HL-60 (cell line): ENCODE data around the gene DEXI.
"Not testable (repeated sequence)": the region's sequence is repeated elsewhere in the genome, so short reads cannot be mapped to it uniquely, and the experiment has no call there.

Source experiments
- DNase-seq, 2 experiments: peaks; one replicate each; pipeline ENCODE4 v3.0.0-alpha.2; 2010 to 2020; ENCODE audit warnings: low read depth in 1 of 2, low spot score in 1 of 2
- H3K27ac ChIP-seq: fragments of 250-450 bp; sonication (Bioruptor Pico); replicated peaks from 2 replicates; pipeline ENCODE4 v1.5.1; 2020; ENCODE audit warnings: mild to moderate bottlenecking, moderate library complexity
- H3K27me3 ChIP-seq: fragments of 250-450 bp; sonication (Bioruptor Pico); 2 replicates; pipeline ENCODE4 v1.5.1; 2021; ENCODE audit warnings: mild to moderate bottlenecking, moderate library complexity; ENCODE audit not compliant: insufficient read depth, poor library complexity, severe bottlenecking
- H3K4me3 ChIP-seq: replicated peaks from 2 replicates; pipeline ENCODE4 v1.5.1; 2011; ENCODE audit warnings: mild to moderate bottlenecking, control low read depth, low read length; ENCODE audit not compliant: insufficient read depth
- GABPA ChIP-seq: IDR thresholded peaks from 2 replicates; pipeline ENCODE4 v1.6.1; 2012; ENCODE audit warnings: low read depth
- POLR2AphosphoS5 ChIP-seq: IDR thresholded peaks from 2 replicates; pipeline ENCODE4 v1.6.1; 2012; ENCODE audit warnings: low read depth
- SPI1 ChIP-seq: IDR thresholded peaks from 2 replicates; pipeline ENCODE4 v1.6.1; 2012; ENCODE audit warnings: low read depth, mild to moderate bottlenecking, borderline replicate concordance
- TF ChIP-seq, protein P1 (sequence below): IDR thresholded peaks from 2 replicates; pipeline ENCODE4 v1.6.1; 2012; ENCODE audit warnings: low read depth; ENCODE audit not compliant: insufficient replicate concordance
- TF ChIP-seq, protein P2 (sequence below): IDR thresholded peaks from one replicate; pipeline ENCODE4 v1.5.1; 2011; ENCODE audit warnings: low read length, control low read depth, inconsistent platforms; ENCODE audit not compliant: insufficient read depth

Gene DEXI

DNA sequence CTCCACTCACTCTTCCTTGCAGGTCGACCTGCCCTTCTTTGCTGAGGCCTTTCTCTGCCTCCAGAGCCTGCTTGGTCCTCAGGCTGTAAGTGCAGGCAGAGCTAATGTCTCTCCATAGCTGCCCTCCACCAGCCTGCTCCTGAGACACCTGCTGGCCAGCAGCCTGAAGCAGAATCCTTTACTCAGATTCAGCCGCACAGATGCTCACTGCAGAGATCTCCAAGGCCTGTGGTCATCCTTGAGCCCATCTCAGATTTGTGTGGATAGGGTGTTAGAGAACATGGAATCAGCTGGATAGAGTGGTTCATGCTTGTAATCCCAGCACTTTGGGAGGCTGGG, 11.5 kb downstream of the DEXI start:
- H3K27me3 ChIP-seq = no peaks in the 10 kb centered on the region
- no peak for TF ChIP-seq SPI1
- no peak for TF ChIP-seq POLR2AphosphoS5
- TF ChIP-seq, protein P1, sequence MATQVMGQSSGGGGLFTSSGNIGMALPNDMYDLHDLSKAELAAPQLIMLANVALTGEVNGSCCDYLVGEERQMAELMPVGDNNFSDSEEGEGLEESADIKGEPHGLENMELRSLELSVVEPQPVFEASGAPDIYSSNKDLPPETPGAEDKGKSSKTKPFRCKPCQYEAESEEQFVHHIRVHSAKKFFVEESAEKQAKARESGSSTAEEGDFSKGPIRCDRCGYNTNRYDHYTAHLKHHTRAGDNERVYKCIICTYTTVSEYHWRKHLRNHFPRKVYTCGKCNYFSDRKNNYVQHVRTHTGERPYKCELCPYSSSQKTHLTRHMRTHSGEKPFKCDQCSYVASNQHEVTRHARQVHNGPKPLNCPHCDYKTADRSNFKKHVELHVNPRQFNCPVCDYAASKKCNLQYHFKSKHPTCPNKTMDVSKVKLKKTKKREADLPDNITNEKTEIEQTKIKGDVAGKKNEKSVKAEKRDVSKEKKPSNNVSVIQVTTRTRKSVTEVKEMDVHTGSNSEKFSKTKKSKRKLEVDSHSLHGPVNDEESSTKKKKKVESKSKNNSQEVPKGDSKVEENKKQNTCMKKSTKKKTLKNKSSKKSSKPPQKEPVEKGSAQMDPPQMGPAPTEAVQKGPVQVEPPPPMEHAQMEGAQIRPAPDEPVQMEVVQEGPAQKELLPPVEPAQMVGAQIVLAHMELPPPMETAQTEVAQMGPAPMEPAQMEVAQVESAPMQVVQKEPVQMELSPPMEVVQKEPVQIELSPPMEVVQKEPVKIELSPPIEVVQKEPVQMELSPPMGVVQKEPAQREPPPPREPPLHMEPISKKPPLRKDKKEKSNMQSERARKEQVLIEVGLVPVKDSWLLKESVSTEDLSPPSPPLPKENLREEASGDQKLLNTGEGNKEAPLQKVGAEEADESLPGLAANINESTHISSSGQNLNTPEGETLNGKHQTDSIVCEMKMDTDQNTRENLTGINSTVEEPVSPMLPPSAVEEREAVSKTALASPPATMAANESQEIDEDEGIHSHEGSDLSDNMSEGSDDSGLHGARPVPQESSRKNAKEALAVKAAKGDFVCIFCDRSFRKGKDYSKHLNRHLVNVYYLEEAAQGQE = no peak
- TF ChIP-seq, protein P2, sequence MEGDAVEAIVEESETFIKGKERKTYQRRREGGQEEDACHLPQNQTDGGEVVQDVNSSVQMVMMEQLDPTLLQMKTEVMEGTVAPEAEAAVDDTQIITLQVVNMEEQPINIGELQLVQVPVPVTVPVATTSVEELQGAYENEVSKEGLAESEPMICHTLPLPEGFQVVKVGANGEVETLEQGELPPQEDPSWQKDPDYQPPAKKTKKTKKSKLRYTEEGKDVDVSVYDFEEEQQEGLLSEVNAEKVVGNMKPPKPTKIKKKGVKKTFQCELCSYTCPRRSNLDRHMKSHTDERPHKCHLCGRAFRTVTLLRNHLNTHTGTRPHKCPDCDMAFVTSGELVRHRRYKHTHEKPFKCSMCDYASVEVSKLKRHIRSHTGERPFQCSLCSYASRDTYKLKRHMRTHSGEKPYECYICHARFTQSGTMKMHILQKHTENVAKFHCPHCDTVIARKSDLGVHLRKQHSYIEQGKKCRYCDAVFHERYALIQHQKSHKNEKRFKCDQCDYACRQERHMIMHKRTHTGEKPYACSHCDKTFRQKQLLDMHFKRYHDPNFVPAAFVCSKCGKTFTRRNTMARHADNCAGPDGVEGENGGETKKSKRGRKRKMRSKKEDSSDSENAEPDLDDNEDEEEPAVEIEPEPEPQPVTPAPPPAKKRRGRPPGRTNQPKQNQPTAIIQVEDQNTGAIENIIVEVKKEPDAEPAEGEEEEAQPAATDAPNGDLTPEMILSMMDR = no peak
- no peak overlapping the region for H3K27ac ChIP-seq
- H3K4me3 ChIP-seq = no peak overlapping the region
- no peak for DNase-seq

DNA sequence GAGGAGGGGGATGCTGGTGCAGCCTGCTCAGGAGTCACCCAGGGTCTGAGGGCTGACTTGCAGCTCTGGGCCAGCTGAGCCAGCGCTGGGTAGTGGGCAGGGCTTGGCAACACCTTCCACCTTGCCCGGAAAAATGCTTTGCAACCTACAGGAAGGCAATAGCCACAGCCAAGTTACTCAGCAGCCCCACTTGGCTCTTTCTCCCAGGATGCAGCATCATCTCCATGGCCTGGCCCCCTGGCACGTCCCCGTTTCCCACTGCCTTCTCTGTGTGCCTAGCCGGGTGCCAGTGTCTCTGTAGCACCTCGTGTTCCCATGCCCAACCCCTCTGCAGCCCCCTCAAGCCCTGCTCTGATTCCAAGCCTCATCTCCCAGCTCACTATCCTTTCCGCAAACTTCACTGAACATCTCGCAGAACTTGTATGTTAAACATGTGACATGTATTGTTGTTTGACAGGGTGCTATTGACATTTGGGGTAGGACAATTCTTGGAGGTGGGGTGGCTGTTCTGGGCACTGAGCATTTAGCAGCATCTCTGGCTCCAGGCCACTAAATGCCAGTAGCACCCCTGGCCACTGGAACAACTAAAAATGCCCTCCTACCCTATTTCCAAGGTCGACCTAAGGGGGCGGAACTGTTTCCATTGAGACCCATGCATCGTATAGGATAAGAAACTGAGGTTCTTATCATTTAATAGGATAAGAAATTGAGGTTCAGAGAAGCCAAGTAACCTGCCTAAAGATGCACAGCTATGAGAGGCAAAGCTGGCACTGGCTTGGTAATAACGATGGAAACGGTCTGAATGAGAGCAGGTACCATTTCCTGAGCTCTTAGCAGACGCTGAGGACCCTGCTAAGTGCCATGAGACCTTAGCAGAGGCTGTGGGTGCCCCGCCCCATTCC, 12.2 kb downstream of the DEXI start:
- TF ChIP-seq SPI1 = no peak
- TF ChIP-seq, protein P2 = no peak
- TF ChIP-seq POLR2AphosphoS5 = no peak
- no peak for TF ChIP-seq GABPA
- TF ChIP-seq, protein P1 = no peak
- H3K27me3 ChIP-seq = no peaks in the 10 kb centered on the region
- no peak overlapping the region for H3K4me3 ChIP-seq
- H3K27ac ChIP-seq = no peak overlapping the region
- DNase-seq = no peak

DNA sequence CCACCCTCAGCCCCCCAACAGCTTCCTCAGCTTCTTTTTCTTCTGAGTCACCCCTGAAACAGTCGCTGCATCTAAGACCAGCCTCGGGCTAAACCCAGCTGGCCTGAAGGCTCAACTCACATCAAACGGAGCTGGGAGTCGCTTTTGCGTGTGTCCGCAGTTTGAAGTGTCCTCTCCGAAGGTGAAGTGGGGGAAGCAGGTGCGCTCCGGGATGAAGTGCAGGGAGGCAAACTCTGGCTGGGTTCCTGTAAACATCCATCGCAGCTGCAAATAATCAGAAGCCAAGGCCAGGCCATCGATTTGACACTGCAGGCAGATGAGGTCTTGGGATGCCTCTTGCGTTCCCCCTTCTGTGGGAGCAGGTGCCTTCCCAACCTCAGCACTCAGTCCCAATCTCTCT, 13.2 kb downstream of the DEXI start:
- H3K4me3 ChIP-seq, DNase-seq, H3K27ac ChIP-seq, H3K27me3 ChIP-seq: not testable (repeated sequence)

DNA sequence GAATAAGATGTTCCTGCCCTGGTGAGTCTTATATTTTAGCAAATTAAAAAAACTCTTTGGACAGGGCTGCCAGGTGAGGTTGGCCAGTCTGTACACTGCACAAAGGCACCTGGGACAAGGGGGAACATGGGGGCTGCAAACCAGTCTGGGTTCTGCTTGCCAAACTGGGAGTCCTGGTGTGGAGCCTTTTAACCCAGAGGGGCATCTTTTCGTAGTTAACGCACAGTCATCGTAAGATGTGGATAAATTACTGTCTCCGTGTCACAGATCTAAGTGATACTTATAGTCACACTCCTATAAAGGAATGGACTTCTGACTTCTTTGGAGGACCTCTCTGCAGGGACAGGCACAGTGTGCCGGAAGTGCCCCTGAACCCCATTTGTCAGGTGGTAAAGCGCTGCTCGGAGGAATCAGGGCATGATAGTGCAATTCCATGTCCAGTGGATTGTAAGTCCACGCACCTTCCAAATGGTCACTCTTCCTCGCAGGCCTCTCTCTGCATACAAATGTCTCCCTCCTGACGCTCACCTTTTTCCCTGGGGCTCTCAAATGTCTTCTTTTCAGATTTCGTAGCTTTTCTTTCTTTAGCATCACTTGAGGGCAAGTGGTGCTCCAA, 14.7 kb downstream of the DEXI start:
- TF ChIP-seq, protein P2 = no peak
- TF ChIP-seq SPI1 = no peak
- TF ChIP-seq GABPA = no peak
- no peak overlapping the region for H3K27ac ChIP-seq
- H3K27me3 ChIP-seq = no peaks in the 10 kb centered on the region
- DNase-seq = no peak
- no peak overlapping the region for H3K4me3 ChIP-seq
